Stimulated activated CD8-positive, alpha-beta memory T cell treated with anti-CD3 and anti-CD28 coated beads, Interleukin-12 subunit alpha, Interleukin-12 subunit beta, amount 100 ng/mL, for 24 hours (primary cell): Measurements from ENCODE around the gene WWOX.

ENCODE experiments used
- DNase-seq: peaks from one replicate; pipeline ENCODE4 v3.0.0-alpha.2; 2020; ENCODE audit errors: extremely low read depth

Gene WWOX

GRCh38 chr16:78535098-78535497 is 435.6 kb downstream of the WWOX start:
- no peak for DNase-seq

GRCh38 chr16:78537511-78537910 is 438.1 kb downstream of the WWOX start:
- DNase-seq: no peak

- DNase-seq: no peak
These were observed 438.8 kb downstream of the WWOX start for GRCh38 chr16:78538292-78538691.

GRCh38 chr16:78538919-78539318 is 439.5 kb downstream of the WWOX start:
- no peak for DNase-seq

GRCh38 chr16:78542419-78542818 is 443.0 kb downstream of the WWOX start:
- no peak for DNase-seq

GRCh38 chr16:78543023-78543422 is 443.6 kb downstream of the WWOX start:
- DNase-seq: no peak

- no peak for DNase-seq
These were observed 449.9 kb downstream of the WWOX start for GRCh38 chr16:78549366-78549765.

GRCh38 chr16:78551487-78552085 is 452.1 kb downstream of the WWOX start:
- DNase-seq: no peak

GRCh38 chr16:78552106-78552675 is 452.7 kb downstream of the WWOX start:
- no peak for DNase-seq

- no peak for DNase-seq
These were observed 453.3 kb downstream of the WWOX start for GRCh38 chr16:78552716-78553115.

- no peak for DNase-seq
These were observed 454.0 kb downstream of the WWOX start for GRCh38 chr16:78553268-78554039.

GRCh38 chr16:78556421-78556820 is 457.0 kb downstream of the WWOX start:
- DNase-seq: no peak

GRCh38 chr16:78560997-78561396 is 461.5 kb downstream of the WWOX start:
- DNase-seq: no peak

GRCh38 chr16:78562111-78562510 is 462.7 kb downstream of the WWOX start:
- DNase-seq: no peak

GRCh38 chr16:78562650-78563049 is 463.2 kb downstream of the WWOX start:
- no peak for DNase-seq

- no peak for DNase-seq
These were observed 464.5 kb downstream of the WWOX start for GRCh38 chr16:78563905-78564304.

GRCh38 chr16:78566397-78567073 is 467.1 kb downstream of the WWOX start:
- DNase-seq: no peak

GRCh38 chr16:78570399-78571141 is 471.1 kb downstream of the WWOX start:
- DNase-seq: no peak

GRCh38 chr16:78571434-78571833 is 472.0 kb downstream of the WWOX start:
- no peak for DNase-seq

- DNase-seq: no peak
These were observed 472.5 kb downstream of the WWOX start for GRCh38 chr16:78571898-78572358.

- DNase-seq: no peak
These were observed 475.1 kb downstream of the WWOX start for GRCh38 chr16:78574571-78574970.

GRCh38 chr16:78576941-78577340 is 477.5 kb downstream of the WWOX start:
- no peak for DNase-seq
